ENCODE data around the gene BIRC7. TPM values are rescaled to one million over a fixed set of nuclear protein-coding genes. Genes with fewer than 3 reads are reported as not detected.

The BIRC7 gene
- total RNA-seq, 1 donor from 2014 or later: 15.5 TPM

- no peak for TF ChIP-seq CTCF (IDR thresholded peaks at IDR 0.05)
- H3K27ac ChIP-seq: no peak overlapping the region
- ATAC-seq (no peak), DNase-seq (no peak)
- intact Hi-C loops (cut with DNase I): no loop called here
- no peaks in the 10 kb centered on the region for H3K4me1 ChIP-seq
- H3K9me3 ChIP-seq: no peaks in the 10 kb centered on the region
- H3K27me3 ChIP-seq: peaks cover 72% of the 10 kb centered on the region
- no peak overlapping the region for H3K4me3 ChIP-seq
- no peaks in the 10 kb centered on the region for H3K36me3 ChIP-seq
Measured at GRCh38 chr20:63233061-63233344, 2.7 kb upstream of the BIRC7 start.

- no peak overlapping the region for H3K4me3 ChIP-seq
- H3K27me3 ChIP-seq: peaks cover 63% of the 10 kb centered on the region
- DNase-seq (no peak), ATAC-seq (no peak)
- no peaks in the 10 kb centered on the region for H3K36me3 ChIP-seq
- TF ChIP-seq CTCF (IDR thresholded peaks at IDR 0.05): no peak
- no peaks in the 10 kb centered on the region for H3K4me1 ChIP-seq
- intact Hi-C loops (cut with DNase I): no loop called here
- no peak overlapping the region for H3K27ac ChIP-seq
- H3K9me3 ChIP-seq: no peaks in the 10 kb centered on the region
Measured at GRCh38 chr20:63233924-63234323, 1.8 kb upstream of the BIRC7 start.

- intact Hi-C loops (cut with DNase I): no loop called here
- H3K4me1 ChIP-seq: no peaks in the 10 kb centered on the region
- H3K36me3 ChIP-seq: no peaks in the 10 kb centered on the region
- peak; percentile 30 for TF ChIP-seq CTCF (IDR thresholded peaks at IDR 0.05)
- H3K9me3 ChIP-seq: no peaks in the 10 kb centered on the region
- H3K27me3 ChIP-seq: peaks cover 55% of the 10 kb centered on the region
- H3K27ac ChIP-seq: no peak overlapping the region
- DNase-seq (no peak), ATAC-seq (no peak)
- no peak overlapping the region for H3K4me3 ChIP-seq
Measured at GRCh38 chr20:63234693-63235398, 859 bp upstream of the BIRC7 start.

- Histone ChIP-seq H3K27me3 (peaks cover 41% of the 10 kb centered on the region), H3K36me3 (no peaks in the 10 kb centered on the region), H3K9me3 (no peaks in the 10 kb centered on the region), H3K4me3 (peak overlapping the region; percentile 23), H3K27ac (no peak overlapping the region), H3K4me1 (no peaks in the 10 kb centered on the region)
- intact Hi-C loops (cut with DNase I): no loop called here
- DNase-seq: no peak
- TF ChIP-seq CTCF (IDR thresholded peaks at IDR 0.05): no peak
- ATAC-seq: no peak
Measured at GRCh38 chr20:63236116-63236837, 572 bp downstream of the BIRC7 start.

- Histone ChIP-seq H3K36me3 (no peaks in the 10 kb centered on the region), H3K27ac (no peak overlapping the region), H3K27me3 (peaks cover 31% of the 10 kb centered on the region), H3K9me3 (no peaks in the 10 kb centered on the region), H3K4me3 (no peak overlapping the region), H3K4me1 (no peaks in the 10 kb centered on the region)
- TF ChIP-seq CTCF (IDR thresholded peaks at IDR 0.05): no peak
- no peak for ATAC-seq
- DNase-seq: no peak
- intact Hi-C loops (cut with DNase I): no loop called here
Measured at GRCh38 chr20:63238031-63238430, 2.3 kb downstream of the BIRC7 start.
